Measurements from ENCODE around the gene LAG3.

LAG3 gene

DNA sequence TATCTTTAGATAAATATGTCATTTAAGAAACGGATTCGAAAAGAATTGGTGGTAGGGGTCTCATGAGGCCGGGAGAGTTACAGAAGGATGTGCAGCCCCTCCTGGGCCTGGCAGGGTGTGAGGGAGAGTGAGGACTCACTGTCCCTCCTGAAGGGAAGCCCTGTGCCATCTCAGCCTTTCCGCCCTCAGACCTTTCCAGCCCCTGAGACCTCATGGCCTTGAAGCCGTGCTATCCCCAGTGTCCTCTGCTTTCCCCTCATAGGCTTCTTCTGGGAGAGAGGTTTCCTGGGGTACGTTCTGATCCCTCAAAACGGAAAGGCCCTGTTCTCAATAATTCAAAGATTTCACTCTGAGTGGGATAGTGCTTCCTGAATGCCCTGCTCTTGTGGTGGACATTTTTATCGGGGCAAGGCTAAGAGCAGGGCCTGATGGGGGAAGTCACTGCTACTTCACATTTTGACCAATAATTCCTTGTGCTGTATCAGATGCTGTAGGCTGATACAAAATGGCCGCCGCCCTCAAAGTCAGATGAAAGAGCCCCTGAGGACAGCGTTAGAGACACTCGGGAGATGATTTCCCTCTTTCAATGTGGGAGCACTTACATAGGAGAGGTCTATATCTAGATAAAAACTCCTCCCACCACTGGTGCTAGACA lies 18.3 kb downstream of the LAG3 start:
- DNase-seq: peak; percentile 64

GRCh38 chr12:6791931-6792520 lies 19.7 kb downstream of the LAG3 start:
- DNase-seq: no peak

DNA sequence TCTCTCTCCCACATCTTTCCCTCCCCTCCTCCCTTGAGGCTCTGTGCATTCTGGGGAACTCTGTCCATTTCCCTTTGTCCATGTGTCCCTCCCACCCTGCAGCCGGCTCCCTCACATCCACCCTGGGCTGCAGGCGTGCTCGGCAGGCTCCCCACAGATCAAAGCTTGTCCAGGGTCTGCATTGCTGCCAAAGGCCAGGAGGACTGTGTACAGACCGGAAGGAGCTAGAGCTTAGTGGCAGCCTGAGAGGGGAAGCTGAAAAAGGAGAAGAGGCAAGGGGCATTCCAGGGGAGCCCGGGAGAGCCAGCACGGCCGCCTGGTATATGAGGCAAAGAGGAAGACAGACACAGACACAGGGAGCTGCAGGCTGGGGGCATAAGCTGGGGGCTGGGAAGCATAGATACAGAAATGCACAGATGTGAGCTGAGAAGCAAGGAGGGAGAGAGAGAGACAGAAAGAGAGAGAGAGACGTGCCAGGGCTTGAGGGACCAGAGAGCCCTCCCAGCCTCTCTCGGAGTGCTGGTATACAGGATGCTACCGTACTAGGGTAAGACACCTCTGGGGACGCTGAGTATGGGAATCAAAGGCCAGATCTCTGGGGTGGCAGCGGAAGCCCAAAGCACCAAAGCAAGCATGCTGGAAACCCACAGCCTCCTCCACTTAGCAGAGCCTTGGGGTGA lies 20.3 kb downstream of the LAG3 start:
- DNase-seq: no peak

GRCh38 chr12:6795088-6795487 lies 22.8 kb downstream of the LAG3 start:
- DNase-seq: no peak

DNA sequence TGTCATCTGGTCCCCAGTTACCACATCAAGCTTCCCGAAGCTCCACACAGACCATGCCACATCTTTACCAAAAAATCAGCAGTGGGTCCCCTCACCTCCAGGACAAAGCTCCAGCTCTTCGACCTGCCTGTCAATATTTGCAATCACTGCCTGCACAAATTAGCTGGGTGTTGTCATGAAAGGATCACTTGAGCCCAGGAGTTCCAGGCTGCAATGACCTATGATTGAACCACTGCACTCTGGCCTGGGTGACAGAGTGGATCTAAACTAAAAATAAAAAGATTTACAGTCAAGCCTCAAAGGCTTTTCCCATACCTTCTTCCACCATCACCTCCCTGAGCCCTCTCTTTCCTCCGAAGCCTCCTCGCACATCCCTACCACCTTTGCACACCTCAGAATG lies 24.3 kb downstream of the LAG3 start:
- DNase-seq: no peak

DNA sequence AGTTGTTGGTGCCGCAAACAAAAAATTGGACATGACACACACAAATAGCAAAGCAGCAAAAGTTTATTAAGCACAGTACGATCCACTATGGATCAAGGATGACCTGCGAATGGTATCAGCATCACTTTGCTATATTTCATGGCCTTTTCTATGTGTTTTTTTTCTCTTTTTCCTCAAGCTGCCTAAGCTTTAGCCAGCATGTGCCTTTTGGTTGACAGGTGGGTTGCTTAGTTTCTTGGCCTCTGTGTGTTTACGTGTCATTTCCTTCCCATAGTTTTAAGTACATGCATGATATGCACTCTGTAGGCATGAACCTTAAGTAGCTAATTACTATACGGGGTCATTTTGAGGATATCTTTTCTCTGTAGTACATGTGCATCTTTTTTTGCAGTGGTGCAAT lies 26.8 kb downstream of the LAG3 start:
- no peak for DNase-seq

GRCh38 chr12:6807170-6807569 lies 34.9 kb downstream of the LAG3 start:
- DNase-seq: no peak

- no peak for DNase-seq
These were observed 36.7 kb downstream of the LAG3 start for GRCh38 chr12:6809056-6809455.

DNA sequence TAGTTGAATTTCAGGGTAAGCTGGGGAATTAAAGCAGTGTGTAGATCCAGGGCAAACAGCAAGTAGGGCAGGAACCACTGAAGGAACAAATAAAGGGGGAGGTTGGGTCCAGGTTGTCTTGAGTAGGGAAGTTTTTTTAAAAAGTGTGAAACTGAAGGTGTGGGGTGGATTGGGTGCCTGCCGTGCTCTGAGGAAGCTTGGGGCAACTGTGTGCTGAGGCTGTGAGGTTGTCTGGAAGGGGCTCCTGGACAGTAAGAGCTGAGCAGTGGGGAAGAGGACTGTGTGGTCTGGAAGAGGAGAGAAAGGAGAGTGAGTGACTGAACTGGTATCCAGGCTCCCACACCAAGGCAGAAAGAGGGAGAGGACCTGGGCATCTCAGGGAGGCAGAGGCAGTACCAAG lies 38.4 kb downstream of the LAG3 start:
- no peak for DNase-seq

- no peak for DNase-seq
These were observed 41.0 kb downstream of the LAG3 start for GRCh38 chr12:6813363-6813762.

DNA sequence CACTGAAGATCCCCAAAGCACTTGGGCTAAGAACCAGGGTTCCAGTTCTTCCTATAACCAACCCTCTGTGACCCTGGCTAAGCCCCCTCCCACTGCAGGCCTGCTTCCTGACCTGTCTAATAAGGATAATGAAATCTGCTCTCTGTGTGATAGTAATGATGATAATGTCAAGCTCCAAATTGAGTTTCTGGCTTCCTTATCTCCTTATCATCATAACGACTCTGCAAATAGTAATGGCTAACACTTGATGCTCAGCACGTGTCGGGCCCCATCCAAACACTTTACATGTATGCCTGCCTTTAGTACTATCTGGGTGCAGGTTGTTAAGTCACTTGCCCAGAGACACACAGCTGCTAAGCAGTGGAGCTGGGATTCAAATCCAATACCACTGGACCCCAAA lies 44.3 kb downstream of the LAG3 start:
- DNase-seq: no peak

DNA sequence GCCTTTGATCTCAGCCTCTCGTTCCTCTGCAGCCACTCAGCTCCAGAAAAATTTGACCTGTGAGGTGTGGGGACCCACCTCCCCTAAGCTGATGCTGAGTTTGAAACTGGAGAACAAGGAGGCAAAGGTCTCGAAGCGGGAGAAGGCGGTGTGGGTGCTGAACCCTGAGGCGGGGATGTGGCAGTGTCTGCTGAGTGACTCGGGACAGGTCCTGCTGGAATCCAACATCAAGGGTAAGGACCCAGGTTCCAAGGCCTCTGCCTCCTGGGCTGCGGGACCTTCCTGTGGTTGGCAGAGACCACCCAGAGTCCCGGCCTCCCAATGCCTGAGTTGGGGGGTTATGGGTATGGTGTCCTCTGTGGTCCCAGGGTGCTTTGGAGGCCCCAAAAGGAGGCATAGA lies 44.8 kb downstream of the LAG3 start:
- no peak for DNase-seq

DNA sequence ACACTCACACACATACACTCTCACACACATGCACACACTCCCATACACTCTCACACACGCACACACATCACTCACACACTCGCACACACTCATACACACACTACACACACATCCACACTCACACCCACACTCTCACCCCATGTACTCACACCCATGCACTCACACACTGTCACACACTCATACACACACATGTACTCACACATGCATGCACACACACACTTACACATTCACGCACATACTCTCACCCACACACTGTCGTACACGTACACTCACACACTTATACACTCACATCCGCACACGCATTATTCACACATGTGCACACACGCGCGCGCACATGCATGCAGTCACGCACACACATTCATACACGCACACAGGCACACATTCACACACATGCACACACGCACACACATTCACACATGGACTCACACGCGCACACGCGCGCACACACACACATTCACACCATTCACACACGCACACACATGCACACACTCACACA lies 45.4 kb downstream of the LAG3 start:
- no peak for DNase-seq

- no peak for DNase-seq
These were observed 45.9 kb downstream of the LAG3 start for GRCh38 chr12:6818222-6818621.

GRCh38 chr12:6818645-6819044 lies 46.3 kb downstream of the LAG3 start:
- DNase-seq: no peak

DNA sequence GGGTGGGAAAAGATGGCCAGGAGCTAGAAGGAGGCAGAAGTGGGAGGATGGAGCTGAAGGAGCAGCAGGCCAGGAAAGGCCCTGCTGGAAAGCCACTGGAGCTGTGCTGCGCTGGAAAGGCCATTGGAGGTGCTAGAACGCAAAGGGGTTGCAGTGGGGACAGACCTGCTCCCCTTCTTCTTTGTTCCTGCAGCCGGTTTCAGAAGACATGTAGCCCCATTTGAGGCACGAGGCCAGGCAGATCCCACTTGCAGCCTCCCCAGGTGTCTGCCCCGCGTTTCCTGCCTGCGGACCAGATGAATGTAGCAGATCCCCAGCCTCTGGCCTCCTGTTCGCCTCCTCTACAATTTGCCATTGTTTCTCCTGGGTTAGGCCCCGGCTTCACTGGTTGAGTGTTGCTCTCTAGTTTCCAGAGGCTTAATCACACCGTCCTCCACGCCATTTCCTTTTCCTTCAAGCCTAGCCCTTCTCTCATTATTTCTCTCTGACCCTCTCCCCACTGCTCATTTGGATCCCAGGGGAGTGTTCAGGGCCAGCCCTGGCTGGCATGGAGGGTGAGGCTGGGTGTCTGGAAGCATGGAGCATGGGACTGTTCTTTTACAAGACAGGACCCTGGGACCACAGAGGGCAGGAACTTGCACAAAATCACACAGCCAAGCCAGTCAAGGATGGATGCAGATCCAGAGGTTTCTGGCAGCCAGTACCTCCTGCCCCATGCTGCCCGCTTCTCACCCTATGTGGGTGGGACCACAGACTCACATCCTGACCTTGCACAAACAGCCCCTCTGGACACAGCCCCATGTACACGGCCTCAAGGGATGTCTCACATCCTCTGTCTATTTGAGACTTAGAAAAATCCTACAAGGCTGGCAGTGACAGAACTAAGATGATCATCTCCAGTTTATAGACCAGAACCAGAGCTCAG lies 47.0 kb downstream of the LAG3 start:
- no peak for DNase-seq

- DNase-seq: no peak
These were observed 47.8 kb downstream of the LAG3 start for GRCh38 chr12:6820166-6820565.

DNA sequence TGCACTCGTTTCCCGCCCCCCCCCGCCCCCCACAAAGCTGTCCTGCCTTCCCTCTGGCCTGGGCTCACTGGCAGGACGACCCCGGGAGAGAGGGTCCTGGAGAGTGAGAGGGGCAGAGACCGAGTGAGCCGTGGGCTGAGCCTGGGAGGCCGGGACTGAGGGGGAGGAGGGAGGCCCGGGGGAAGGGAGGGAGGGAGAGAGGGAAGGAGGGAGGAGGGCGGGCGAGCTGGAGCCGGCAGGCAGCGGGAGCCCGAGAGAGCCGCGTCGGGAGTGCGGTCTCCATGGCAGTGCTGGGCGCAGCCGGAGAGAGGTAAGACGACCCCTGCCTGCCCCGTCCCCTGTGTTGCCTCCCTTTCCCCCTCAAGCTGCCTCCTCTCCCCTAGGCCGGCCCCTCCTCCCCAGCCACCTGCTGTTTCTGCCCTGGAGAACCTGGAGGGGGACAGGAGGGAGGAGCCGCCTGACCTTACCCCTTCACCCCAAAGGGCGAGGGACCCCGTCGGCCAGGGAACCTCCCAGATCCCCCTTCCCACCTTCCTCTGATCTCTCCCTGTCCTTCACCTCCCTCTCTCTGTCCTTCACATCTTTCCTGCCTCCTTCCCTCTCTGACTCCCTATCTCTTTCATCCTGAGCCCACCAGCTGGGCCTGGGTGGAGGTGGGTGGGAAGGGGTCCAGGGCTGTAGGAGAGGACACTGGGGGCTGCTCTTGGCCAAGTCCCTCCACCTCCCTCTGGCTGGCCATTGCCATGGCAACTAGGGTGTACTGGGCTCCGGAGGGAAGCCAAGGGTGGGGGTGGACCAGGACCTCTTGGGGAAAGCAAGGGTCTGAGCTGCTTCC lies 49.5 kb downstream of the LAG3 start, which contains the start of gene GPR162:
GPR162 (plus strand) TSS at position 231 of the 835 bp plus-strand sequence. CDS start 2,078 bp downstream, outside the sequence.
- no peak for DNase-seq

- DNase-seq: no peak
These were observed 50.3 kb downstream of the LAG3 start for GRCh38 chr12:6822426-6823135.

GRCh38 chr12:6823182-6824084 lies 51.1 kb downstream of the LAG3 start:
- no peak for DNase-seq

All from stimulated activated CD4-positive, alpha-beta T cell treated with anti-CD3 and anti-CD28 coated beads, Interleukin-1b, Interleukin-23, amount 100 ng/mL, for 48 hours (primary cell).